NCI-H748 (cell line): ENCODE measurements around the gene RIMBP2.

Experiments used
- DNase-seq: peaks from one replicate; lab custom pipeline; 2025; ENCODE audit not compliant: unreplicated experiment; lab: John Stamatoyannopoulos, UW

The RIMBP2 gene

GRCh38 chr12:130433834-130434233, 282.3 kb downstream of the RIMBP2 start:
- no peak for DNase-seq

- no peak for DNase-seq
Observed at GRCh38 chr12:130433411-130433810, 282.7 kb downstream of the RIMBP2 start.

GRCh38 chr12:130431176-130431575, 284.9 kb downstream of the RIMBP2 start:
- no peak for DNase-seq

GRCh38 chr12:130429656-130430505, 286.2 kb downstream of the RIMBP2 start:
- DNase-seq: no peak

GRCh38 chr12:130428116-130428515, 288.0 kb downstream of the RIMBP2 start:
- no peak for DNase-seq

GRCh38 chr12:130427381-130427887, 288.7 kb downstream of the RIMBP2 start:
- DNase-seq: no peak

GRCh38 chr12:130425698-130426245, 290.3 kb downstream of the RIMBP2 start:
- DNase-seq: no peak

- DNase-seq: no peak
Observed at GRCh38 chr12:130424858-130425697, 291.0 kb downstream of the RIMBP2 start.

GRCh38 chr12:130423991-130424857, 291.9 kb downstream of the RIMBP2 start:
- no peak for DNase-seq

- no peak for DNase-seq
Observed at GRCh38 chr12:130423136-130423535, 293.0 kb downstream of the RIMBP2 start.

- DNase-seq: no peak
Observed at GRCh38 chr12:130422676-130423075, 293.4 kb downstream of the RIMBP2 start.

- no peak for DNase-seq
Observed at GRCh38 chr12:130421896-130422295, 294.2 kb downstream of the RIMBP2 start.

GRCh38 chr12:130420071-130420470, 296.0 kb downstream of the RIMBP2 start:
- no peak for DNase-seq

- DNase-seq: no peak
Observed at GRCh38 chr12:130419116-130419515, 297.0 kb downstream of the RIMBP2 start.

GRCh38 chr12:130418251-130418650, 297.8 kb downstream of the RIMBP2 start:
- no peak for DNase-seq

GRCh38 chr12:130414381-130414780, 301.7 kb downstream of the RIMBP2 start:
- DNase-seq: no peak

GRCh38 chr12:130413909-130414308, 302.2 kb downstream of the RIMBP2 start:
- DNase-seq: no peak

- no peak for DNase-seq
Observed at GRCh38 chr12:130412384-130412783, 303.7 kb downstream of the RIMBP2 start.

GRCh38 chr12:130405332-130405731, 310.8 kb downstream of the RIMBP2 start:
- DNase-seq: no peak

GRCh38 chr12:130401703-130402102, 314.4 kb downstream of the RIMBP2 start:
- DNase-seq: peak; percentile 51
